Vagina (tissue), 2 donors: ENCODE data around the gene LGALS4. TPM values are rescaled to one million over a fixed set of nuclear protein-coding genes. Genes with fewer than 3 reads are reported as not detected.
"Not testable (repeated sequence)": the region's sequence is repeated elsewhere in the genome, so short reads cannot be mapped to it uniquely, and the experiment has no call there.

Source experiments
- DNase-seq, 2 donors: peaks; one replicate each; pipeline ENCODE4 v3.0.0-alpha.2; 2017; ENCODE audit errors: extremely low spot score in 2 of 2
- H3K27ac ChIP-seq: fragments of 200-600 bp; sonication (generic); one replicate; pipeline ENCODE4 v1.5.1; 2019
- H3K27me3 ChIP-seq: fragments of 200-600 bp; sonication (generic); one replicate; pipeline ENCODE4 v1.5.1; 2019
- H3K36me3 ChIP-seq, 2 donors: fragments of 200-600 bp; sonication (generic); one replicate each; pipeline ENCODE4 v1.5.1; 2017 to 2019
- H3K4me1 ChIP-seq: fragments of 200-600 bp; sonication (generic); one replicate; pipeline ENCODE4 v1.5.1; 2019
- H3K4me3 ChIP-seq, 2 donors: fragments of 200-600 bp; sonication (generic); 1 replicate in 1 of 2; 2 replicates in 1 of 2; pipeline ENCODE4 v1.5.1; 2016 to 2019
- H3K9me3 ChIP-seq: fragments of 200-600 bp; sonication (generic); one replicate; pipeline ENCODE4 v1.5.1; 2019
- CTCF ChIP-seq, 3 experiments: fragments of 450-650 bp in 2 of 3; fragments of 200-600 bp in 1 of 3; sonication (generic) in 1 of 3; IDR thresholded peaks; one replicate each; pipeline ENCODE4 v1.5.1; 2017 to 2019; ENCODE audit warnings: antibody characterized with exemption in 3 of 3, mild to moderate bottlenecking in 2 of 3, moderate library complexity in 2 of 3
- POLR2A ChIP-seq, 2 donors: fragments of 450-650 bp; IDR thresholded peaks; one replicate each; pipeline ENCODE4 v1.6.1; 2017; ENCODE audit warnings: antibody characterized with exemption in 2 of 2, mild to moderate bottlenecking in 2 of 2, moderate library complexity in 2 of 2
- POLR2AphosphoS5 ChIP-seq, 2 donors: sonication (generic); formaldehyde crosslinking; IDR thresholded peaks; one replicate each; pipeline ENCODE4 v1.9.0; 2017; ENCODE audit warnings: antibody characterized with exemption in 2 of 2, mild to moderate bottlenecking in 2 of 2, low read depth in 1 of 2; ENCODE audit not compliant: insufficient read depth in 1 of 2
- intact Hi-C: fragments of 100-400 bp; cut with DNase I; formaldehyde crosslinking; loops from one replicate; pipeline ENCODE4 v1.15.1; 2023
- total RNA-seq: library from RNA; depleted of rRNA; stranded (reverse); fragments of >200 nt; gene quantifications from one replicate; pipeline ENCODE4 v1.2.3, GENCODE V29; 2016

LGALS4 gene
- total RNA-seq, 1 donor from 2014 or later: not detected

GRCh38 chr19:38781058-38781457, 31.7 kb downstream of the LGALS4 start:
- H3K4me1 ChIP-seq: peaks cover under 1% of the 10 kb centered on the region
- DNase-seq: no peak
- intact Hi-C loops: no loop called here
- no peaks in the 10 kb centered on the region for H3K9me3 ChIP-seq
- no peaks in the 10 kb centered on the region for H3K36me3 ChIP-seq
- no peak overlapping the region for H3K4me3 ChIP-seq
- H3K27ac ChIP-seq: no peak overlapping the region
- TF ChIP-seq POLR2AphosphoS5 (IDR thresholded peaks at IDR 0.05; ENCODE audit: insufficient read depth in 1 of 2, low read depth in 1 of 2): no peak
- H3K27me3 ChIP-seq: no peaks in the 10 kb centered on the region

- Histone ChIP-seq H3K9me3 (no peaks in the 10 kb centered on the region), H3K36me3 (no peaks in the 10 kb centered on the region), H3K4me1 (no peaks in the 10 kb centered on the region), H3K4me3 (no peak overlapping the region), H3K27ac (no peak overlapping the region), H3K27me3 (no peaks in the 10 kb centered on the region)
- TF ChIP-seq POLR2A (IDR thresholded peaks at IDR 0.05): no peak
- no peak for TF ChIP-seq POLR2AphosphoS5 (IDR thresholded peaks at IDR 0.05; ENCODE audit: insufficient read depth in 1 of 2, low read depth in 1 of 2)
- no peak for TF ChIP-seq CTCF (IDR thresholded peaks at IDR 0.05)
- no peak for DNase-seq
- intact Hi-C loops: no loop called here
Measured at GRCh38 chr19:38780443-38780842, 32.3 kb downstream of the LGALS4 start.

GRCh38 chr19:38778733-38779132, 34.0 kb downstream of the LGALS4 start:
- no peak overlapping the region for H3K4me3 ChIP-seq
- H3K27ac ChIP-seq: no peak overlapping the region
- intact Hi-C loops: no loop called here
- no peak for DNase-seq
- H3K36me3 ChIP-seq: no peaks in the 10 kb centered on the region
- no peaks in the 10 kb centered on the region for H3K9me3 ChIP-seq
- peaks cover 7% of the 10 kb centered on the region for H3K4me1 ChIP-seq
- TF ChIP-seq POLR2AphosphoS5 (IDR thresholded peaks at IDR 0.05; ENCODE audit: insufficient read depth in 1 of 2, low read depth in 1 of 2) (no peak), CTCF (IDR thresholded peaks at IDR 0.05) (no peak), POLR2A (IDR thresholded peaks at IDR 0.05) (no peak)
- H3K27me3 ChIP-seq: no peaks in the 10 kb centered on the region

GRCh38 chr19:38774181-38774950, 38.4 kb downstream of the LGALS4 start:
- TF ChIP-seq POLR2AphosphoS5 (IDR thresholded peaks at IDR 0.05; ENCODE audit: insufficient read depth in 1 of 2, low read depth in 1 of 2): no peak
- intact Hi-C loops: no loop called here
- no peak overlapping the region for H3K27ac ChIP-seq
- no peaks in the 10 kb centered on the region for H3K36me3 ChIP-seq
- H3K9me3 ChIP-seq: no peaks in the 10 kb centered on the region
- DNase-seq: no peak
- no peak overlapping the region for H3K4me3 ChIP-seq
- no peaks in the 10 kb centered on the region for H3K27me3 ChIP-seq
- peaks cover 15% of the 10 kb centered on the region for H3K4me1 ChIP-seq

- intact Hi-C loops: no loop called here
- H3K27me3 ChIP-seq: no peaks in the 10 kb centered on the region
- no peak for TF ChIP-seq POLR2AphosphoS5 (IDR thresholded peaks at IDR 0.05; ENCODE audit: insufficient read depth in 1 of 2, low read depth in 1 of 2)
- TF ChIP-seq POLR2A (IDR thresholded peaks at IDR 0.05): no peak
- TF ChIP-seq CTCF (IDR thresholded peaks at IDR 0.05): no peak
- no peaks in the 10 kb centered on the region for H3K9me3 ChIP-seq
- H3K36me3 ChIP-seq: no peaks in the 10 kb centered on the region
- H3K4me1 ChIP-seq: peaks cover 18% of the 10 kb centered on the region
- H3K4me3 ChIP-seq: no peak within 1 kb of the TSS
- no peak for DNase-seq
- peak within 1 kb of the TSS; percentile 33 for H3K27ac ChIP-seq
Measured at GRCh38 chr19:38773469-38774177, 39.1 kb downstream of the LGALS4 start, which contains the start of gene LGALS7. Gene LGALS7, minus strand, starts transcription at chr19:38773517. Its CDS starts 25 bp downstream, at chr19:38773492.

GRCh38 chr19:38771569-38771968, 41.2 kb downstream of the LGALS4 start:
- H3K36me3 ChIP-seq, H3K27ac ChIP-seq, DNase-seq, H3K9me3 ChIP-seq, H3K27me3 ChIP-seq, intact Hi-C loops, H3K4me3 ChIP-seq: not testable (repeated sequence)
- peaks cover 18% of the 10 kb centered on the region for H3K4me1 ChIP-seq

GRCh38 chr19:38770949-38771275, 41.8 kb downstream of the LGALS4 start:
- H3K36me3 ChIP-seq, H3K9me3 ChIP-seq, H3K27me3 ChIP-seq, DNase-seq, intact Hi-C loops, H3K27ac ChIP-seq: not testable (repeated sequence)
- H3K4me3 ChIP-seq: peak overlapping the region in 1 of 2 donors; percentile 24
- peaks cover 18% of the 10 kb centered on the region for H3K4me1 ChIP-seq

- Histone ChIP-seq H3K4me3 (peak overlapping the region; percentile 36 to 45), H3K4me1 (peaks cover 18% of the 10 kb centered on the region)
- H3K9me3 ChIP-seq: not testable (repeated sequence)
Measured at GRCh38 chr19:38770228-38770948, 42.4 kb downstream of the LGALS4 start.

More at GRCh38 chr19:38770228-38770948, 42.4 kb downstream of the LGALS4 start:
- peak overlapping the region; percentile 85 for H3K27ac ChIP-seq
- DNase-seq, intact Hi-C loops, H3K36me3 ChIP-seq, H3K27me3 ChIP-seq: not testable (repeated sequence)
